Measurements from ENCODE around the gene DMXL2. TPM values are rescaled to one million over a fixed set of nuclear protein-coding genes. Genes with fewer than 3 reads are reported as not detected.
A peak's percentile ranks its signal among the peaks of the same experiment; 100 is the strongest.

DMXL2 gene
- total and polyA plus RNA-seq, 9 of the 15 experiments (the other 6 are each of a cell fraction or from before 2014, with no cell fraction given): 9.3 to 57.7 (median 30.7) TPM

- no peaks in the 10 kb centered on the region for H3K27me3 ChIP-seq (ENCODE audit: control insufficient read depth in 2 of 2, insufficient read depth in 2 of 2, low read length in 2 of 2)
- H3K4me1 ChIP-seq (replicated peaks in 1 of 2; ENCODE audit: control insufficient read depth in 2 of 2, insufficient read depth in 2 of 2, low read length in 2 of 2): no peaks in the 10 kb centered on the region
- no peak overlapping the region for H3K4me2 ChIP-seq (ENCODE audit: insufficient read depth, low read length)
- no peak overlapping the region for H3K9ac ChIP-seq (ENCODE audit: insufficient read depth in 1 of 2, low read depth in 2 of 2, low read length in 2 of 2)
- H3K4me3 ChIP-seq: no peak overlapping the region
- DNase-seq (ENCODE audit: extremely low read depth in 1 of 4, low spot score in 3 of 4): no peak
- no peaks in the 10 kb centered on the region for H3K79me2 ChIP-seq (ENCODE audit: control insufficient read depth, insufficient read depth, low read length)
- peak; percentile 52 for FAIRE-seq
- BruUV-seq (replicated peaks): no TSS peak
- TF ChIP-seq KLF16 (IDR thresholded peaks at IDR 0.05) (no peak), NFE2 (IDR thresholded peaks at IDR 0.05; ENCODE audit: low read depth) (peak; percentile 75), ZNF316 (IDR thresholded peaks at IDR 0.05) (peak; percentile 84), LARP7 (IDR thresholded peaks at IDR 0.05) (no peak), MAFG (tag; conservative IDR thresholded peaks at IDR 0.05) (peak; percentile 59), NFATC3 (IDR thresholded peaks at IDR 0.05) (no peak), MTF1 (CRISPR knock-in tag; IDR thresholded peaks at IDR 0.05; ENCODE audit: borderline replicate concordance) (no peak), NFYB (IDR thresholded peaks at IDR 0.05; ENCODE audit: extremely low read depth, insufficient read length) (no peak), ZNF24 (IDR thresholded peaks at IDR 0.05) (no peak), XRCC5 (IDR thresholded peaks at IDR 0.05; ENCODE audit: low read depth, low read length) (no peak), TCF7 (IDR thresholded peaks at IDR 0.05; ENCODE audit: borderline replicate concordance) (no peak), KLF1 (tag; IDR thresholded peaks at IDR 0.05) (no peak), C11orf30 (IDR thresholded peaks at IDR 0.05; ENCODE audit: low read depth) (peak; percentile 76), HMG20A (CRISPR knock-in tag; conservative IDR thresholded peaks at IDR 0.05) (no peak), NFE2L1 (tag; IDR thresholded peaks at IDR 0.05; ENCODE audit: borderline replicate concordance, low read depth) (peak; percentile 54; the same call in 1 of the 2 replicates), MBD2 (IDR thresholded peaks at IDR 0.05; ENCODE audit: borderline replicate concordance, low read depth) (no peak)
- TF ChIP-seq, protein P1, sequence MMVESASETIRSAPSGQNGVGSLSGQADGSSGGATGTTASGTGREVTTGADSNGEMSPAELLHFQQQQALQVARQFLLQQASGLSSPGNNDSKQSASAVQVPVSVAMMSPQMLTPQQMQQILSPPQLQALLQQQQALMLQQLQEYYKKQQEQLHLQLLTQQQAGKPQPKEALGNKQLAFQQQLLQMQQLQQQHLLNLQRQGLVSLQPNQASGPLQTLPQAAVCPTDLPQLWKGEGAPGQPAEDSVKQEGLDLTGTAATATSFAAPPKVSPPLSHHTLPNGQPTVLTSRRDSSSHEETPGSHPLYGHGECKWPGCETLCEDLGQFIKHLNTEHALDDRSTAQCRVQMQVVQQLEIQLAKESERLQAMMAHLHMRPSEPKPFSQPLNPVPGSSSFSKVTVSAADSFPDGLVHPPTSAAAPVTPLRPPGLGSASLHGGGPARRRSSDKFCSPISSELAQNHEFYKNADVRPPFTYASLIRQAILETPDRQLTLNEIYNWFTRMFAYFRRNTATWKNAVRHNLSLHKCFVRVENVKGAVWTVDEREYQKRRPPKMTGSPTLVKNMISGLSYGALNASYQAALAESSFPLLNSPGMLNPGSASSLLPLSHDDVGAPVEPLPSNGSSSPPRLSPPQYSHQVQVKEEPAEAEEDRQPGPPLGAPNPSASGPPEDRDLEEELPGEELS (CRISPR knock-in tag; IDR thresholded peaks at IDR 0.05; ENCODE audit: borderline replicate concordance): no peak
- H3K27ac ChIP-seq (ENCODE audit: extremely low read depth, low read depth, low read length): peak overlapping the region; percentile 48; the same call in 2 of the 3 replicates
- H3K36me3 ChIP-seq (ENCODE audit: control insufficient read depth, insufficient read depth, low read length): peaks cover 36% of the 10 kb centered on the region
- intact Hi-C loops (cut with micrococcal nuclease) (no loop called here), in situ Hi-C loops (cut with MboI) (no loop called here)
- no peaks in the 10 kb centered on the region for H3K9me3 ChIP-seq (replicated peaks; ENCODE audit: control insufficient read depth, insufficient read depth, low read depth, low read length)
- ChIA-PET POLR2A (no interaction called here), CTCF (ENCODE audit: low intra/inter-chr PET ratio) (no interaction called here)
- no peak for ATAC-seq
- H2AFZ ChIP-seq (ENCODE audit: low read depth, low read length): no peak overlapping the region
- no peaks in the 10 kb centered on the region for H3K9me1 ChIP-seq (ENCODE audit: control insufficient read depth, insufficient read depth, low read length)
- no peaks in the 10 kb centered on the region for H4K20me1 ChIP-seq (replicated peaks; ENCODE audit: control insufficient read depth, insufficient read depth, low read length)
Measured at GRCh38 chr15:51503003-51503402, 119.6 kb downstream of the DMXL2 start.
